ENCODE data around the gene CDK4. TPM values are rescaled to one million over a fixed set of nuclear protein-coding genes. Genes with fewer than 3 reads are reported as not detected.

CDK4 gene
- total and polyA plus RNA-seq, 2 of the 13 experiments (the other 11 are each of a cell fraction or from before 2014, with no cell fraction given) = 191 to 209 TPM

DNA sequence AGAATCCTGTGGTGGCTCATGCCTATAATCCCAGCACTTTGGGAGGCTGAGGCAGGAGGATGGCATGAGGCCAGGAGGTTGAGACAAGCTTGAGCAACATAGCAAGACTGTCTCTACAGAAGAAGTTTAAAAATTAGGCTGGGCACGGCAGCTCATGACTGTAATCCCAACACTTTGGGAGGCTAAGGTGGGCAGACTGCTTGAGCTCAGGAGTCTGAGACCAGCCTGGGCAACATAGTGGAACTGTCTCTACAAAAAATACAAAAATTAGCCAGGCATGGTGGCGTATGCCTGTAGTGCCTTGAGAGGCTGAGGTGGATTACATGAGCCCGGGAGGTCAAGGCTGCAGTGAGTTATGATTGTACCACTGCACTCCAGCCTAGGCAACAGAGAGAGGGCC lies 15.8 kb upstream of the CDK4 start:
- Histone ChIP-seq H3K9me3 (ENCODE audit: low read length) (no peaks in the 10 kb centered on the region), H4K20me1 (ENCODE audit: insufficient read depth, low read length) (no peaks in the 10 kb centered on the region), H3K4me3 (replicated peaks in 1 of 3; ENCODE audit: insufficient read depth in 1 of 3, low read depth in 2 of 3, low read length in 3 of 3) (no peak overlapping the region), H3K36me3 (replicated peaks in 1 of 2; ENCODE audit: control insufficient read depth in 1 of 2, insufficient read depth in 2 of 2, low read length in 2 of 2) (peaks cover 14 to 18% of the 10 kb centered on the region in 2 experiments), H3K9ac (ENCODE audit: insufficient read depth, low read depth, low read length) (no peak overlapping the region), H3K4me2 (ENCODE audit: low read depth, low read length) (no peak overlapping the region), H3K79me2 (ENCODE audit: insufficient read depth, low read length) (peaks cover 14% of the 10 kb centered on the region), H3K27me3 (ENCODE audit: control insufficient read depth in 1 of 2, insufficient read depth in 2 of 2, low read length in 2 of 2) (peaks cover 0 to 6% of the 10 kb centered on the region in 2 experiments; a peak in 2 of 5 replicates), H2AFZ (ENCODE audit: low read length) (no peak overlapping the region), H3K27ac (ENCODE audit: extremely low read length, insufficient read depth, low read length) (no peak overlapping the region), H3K4me1 (ENCODE audit: insufficient read depth, low read length) (peaks cover 36% of the 10 kb centered on the region)
- intact Hi-C loops (cut with micrococcal nuclease; ENCODE audit: unreplicated experiment) (no loop called here), in situ Hi-C loops (cut with HindIII; ENCODE audit: extremely low pct_ligation_motif_present, low pct_unique_long_range_greater_than_20kb) (no loop called here)
- TF ChIP-seq ETV6 (CRISPR knock-in tag; conservative IDR thresholded peaks at IDR 0.05) = no peak
- TF ChIP-seq, protein P1, sequence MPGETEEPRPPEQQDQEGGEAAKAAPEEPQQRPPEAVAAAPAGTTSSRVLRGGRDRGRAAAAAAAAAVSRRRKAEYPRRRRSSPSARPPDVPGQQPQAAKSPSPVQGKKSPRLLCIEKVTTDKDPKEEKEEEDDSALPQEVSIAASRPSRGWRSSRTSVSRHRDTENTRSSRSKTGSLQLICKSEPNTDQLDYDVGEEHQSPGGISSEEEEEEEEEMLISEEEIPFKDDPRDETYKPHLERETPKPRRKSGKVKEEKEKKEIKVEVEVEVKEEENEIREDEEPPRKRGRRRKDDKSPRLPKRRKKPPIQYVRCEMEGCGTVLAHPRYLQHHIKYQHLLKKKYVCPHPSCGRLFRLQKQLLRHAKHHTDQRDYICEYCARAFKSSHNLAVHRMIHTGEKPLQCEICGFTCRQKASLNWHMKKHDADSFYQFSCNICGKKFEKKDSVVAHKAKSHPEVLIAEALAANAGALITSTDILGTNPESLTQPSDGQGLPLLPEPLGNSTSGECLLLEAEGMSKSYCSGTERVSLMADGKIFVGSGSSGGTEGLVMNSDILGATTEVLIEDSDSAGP (CRISPR knock-in tag; IDR thresholded peaks at IDR 0.05; ENCODE audit: borderline replicate concordance) = no peak
- ChIA-PET CTCF (ENCODE audit: low intra/inter-chr PET ratio, low total read pairs) (no interaction called here), POLR2A (no interaction called here)
- BruUV-seq (replicated peaks) = no TSS peak
- ATAC-seq (no peak), FAIRE-seq (no peak), DNase-seq (ENCODE audit: low spot score) (no peak)
- 88% methylated on average over 3 of the region's 3 CpGs for WGBS (ENCODE audit: low lambda C conversion rate)

DNA sequence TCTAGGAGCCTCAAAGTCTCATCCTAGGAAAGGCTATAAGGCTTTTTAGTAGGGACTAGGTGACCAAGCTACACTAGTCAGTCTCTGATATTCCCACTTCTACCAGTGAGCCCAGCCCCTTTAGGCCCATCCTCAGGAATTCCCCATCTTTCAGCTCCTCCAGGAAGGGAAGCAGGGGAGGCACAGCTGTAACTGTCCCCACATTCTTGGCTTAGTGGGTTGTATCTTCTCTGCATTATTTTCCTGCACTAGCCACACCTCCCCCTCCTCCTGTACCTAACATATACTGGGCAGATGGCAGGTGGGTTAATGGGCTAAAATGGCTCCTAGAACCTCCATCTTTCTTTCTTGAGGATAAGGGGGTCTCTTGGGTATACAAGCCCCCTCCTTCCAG lies 15.2 kb upstream of the CDK4 start:
- in situ Hi-C loops (cut with HindIII; ENCODE audit: extremely low pct_ligation_motif_present, low pct_unique_long_range_greater_than_20kb) = no loop called here

More for the DNA sequence above, 15.2 kb upstream of the CDK4 start:
- intact Hi-C loops (cut with micrococcal nuclease; ENCODE audit: unreplicated experiment) = no loop called here
- Histone ChIP-seq H3K79me2 (ENCODE audit: insufficient read depth, low read length) (peaks cover 13% of the 10 kb centered on the region), H3K27ac (ENCODE audit: extremely low read length, insufficient read depth, low read length) (no peak overlapping the region), H3K4me2 (ENCODE audit: low read depth, low read length) (no peak overlapping the region), H3K27me3 (ENCODE audit: control insufficient read depth in 1 of 2, insufficient read depth in 2 of 2, low read length in 2 of 2) (peaks cover 0 to 6% of the 10 kb centered on the region in 2 experiments; a peak in 2 of 5 replicates), H4K20me1 (ENCODE audit: insufficient read depth, low read length) (no peaks in the 10 kb centered on the region), H3K4me1 (ENCODE audit: insufficient read depth, low read length) (peaks cover 36% of the 10 kb centered on the region), H3K36me3 (replicated peaks in 1 of 2; ENCODE audit: control insufficient read depth in 1 of 2, insufficient read depth in 2 of 2, low read length in 2 of 2) (peaks cover 14 to 18% of the 10 kb centered on the region in 2 experiments), H2AFZ (ENCODE audit: low read length) (no peak overlapping the region), H3K4me3 (replicated peaks in 1 of 3; ENCODE audit: insufficient read depth in 1 of 3, low read depth in 2 of 3, low read length in 3 of 3) (no peak overlapping the region), H3K9ac (ENCODE audit: insufficient read depth, low read depth, low read length) (no peak overlapping the region), H3K9me3 (ENCODE audit: low read length) (no peaks in the 10 kb centered on the region)
- ATAC-seq = no peak
- POLR2A ChIA-PET = interaction anchor here (2.0 kb wide), 1 partner anchor 11 kb away, joined by 9 read pairs; no protein-coding TSS in a partner anchor
- no TSS peak for BruUV-seq (replicated peaks)
- peak; percentile 44; the same call in 1 of the 2 replicates for TF ChIP-seq POLR2AphosphoS2 (IDR thresholded peaks at IDR 0.05; ENCODE audit: low read depth, low read length)
- no peak for TF ChIP-seq ARNTL (CRISPR knock-in tag; IDR thresholded peaks at IDR 0.05)
- 0 out of 2 replicates have a peak, but pooled peaks have one; percentile 3 for TF ChIP-seq POLR2G (IDR thresholded peaks at IDR 0.05; ENCODE audit: low read depth, low read length)
- no peak for TF ChIP-seq ZNF296 (CRISPR knock-in tag; conservative IDR thresholded peaks at IDR 0.05)
- no peak for TF ChIP-seq NR1H2 (CRISPR knock-in tag; IDR thresholded peaks at IDR 0.05; ENCODE audit: borderline replicate concordance, low read depth)
- no peak for DNase-seq (ENCODE audit: low spot score)
- FAIRE-seq = no peak
- CTCF ChIA-PET (ENCODE audit: low intra/inter-chr PET ratio, low total read pairs) = no interaction called here
